ENCODE results near the gene SAFB2. TPM values are rescaled to one million over a fixed set of nuclear protein-coding genes. Genes with fewer than 3 reads are reported as not detected.

SAFB2 gene
- total RNA-seq, 6 donors from 2014 or later, result 41.8 to 273 (median 94.5) TPM

DNA sequence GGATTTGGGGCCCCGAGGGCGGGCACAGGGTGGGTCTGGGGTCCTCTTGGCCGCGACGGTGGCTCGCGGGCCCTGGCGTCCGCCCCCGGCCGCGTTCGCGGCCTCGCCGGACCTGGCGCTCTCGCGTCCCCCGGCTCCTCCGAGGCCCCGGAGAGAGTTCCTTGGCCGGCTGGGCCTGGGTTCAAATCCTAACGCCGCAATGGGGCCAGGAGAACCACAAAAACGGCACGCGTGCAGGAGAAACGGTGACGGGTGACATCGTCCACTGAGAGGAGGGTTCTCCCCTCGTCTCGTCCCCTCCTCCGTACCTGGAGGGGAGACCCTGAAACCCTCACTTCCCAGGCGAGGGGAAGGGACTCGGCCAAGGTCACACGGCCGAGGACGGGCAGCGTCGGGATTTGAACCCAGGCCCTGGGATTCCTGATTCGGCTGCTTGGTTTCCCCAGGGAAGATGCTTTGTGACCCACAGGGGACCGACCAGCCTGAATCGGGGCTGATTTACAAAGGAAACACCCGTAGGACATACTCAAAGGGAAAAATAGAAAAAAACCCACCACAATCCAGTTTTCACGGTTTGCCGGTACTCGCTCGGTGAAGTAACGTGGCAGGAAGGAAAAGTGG lies 931 bp upstream of the SAFB2 start:
- 0% methylated on average over 19 to 25 of the region's 50 CpGs for WGBS, 2 donors
- Histone ChIP-seq H3K4me1 (peaks cover 69 to 79% (median 71%) of the 10 kb centered on the region in 4 donors), H3K9me3 (no peaks in the 10 kb centered on the region), H3K36me3 (peaks cover 6 to 57% (median 28%) of the 10 kb centered on the region in 4 donors), H3K4me3 (peak overlapping the region; percentile 74 to 100 (median 86)), H3K27me3 (no peaks in the 10 kb centered on the region), H3K27ac (peak overlapping the region; percentile 89 to 98 (median 96))
- no peak for ATAC-seq (ENCODE audit: low FRiP score in 2 of 2)
- DNase-seq, result no peak
- no peak for TF ChIP-seq POLR2AphosphoS5 (IDR thresholded peaks at IDR 0.05)
- no peak for TF ChIP-seq EP300 (IDR thresholded peaks at IDR 0.05)
- no peak for TF ChIP-seq CTCF (IDR thresholded peaks at IDR 0.05)
- no peak for TF ChIP-seq POLR2A (IDR thresholded peaks at IDR 0.05)

DNA sequence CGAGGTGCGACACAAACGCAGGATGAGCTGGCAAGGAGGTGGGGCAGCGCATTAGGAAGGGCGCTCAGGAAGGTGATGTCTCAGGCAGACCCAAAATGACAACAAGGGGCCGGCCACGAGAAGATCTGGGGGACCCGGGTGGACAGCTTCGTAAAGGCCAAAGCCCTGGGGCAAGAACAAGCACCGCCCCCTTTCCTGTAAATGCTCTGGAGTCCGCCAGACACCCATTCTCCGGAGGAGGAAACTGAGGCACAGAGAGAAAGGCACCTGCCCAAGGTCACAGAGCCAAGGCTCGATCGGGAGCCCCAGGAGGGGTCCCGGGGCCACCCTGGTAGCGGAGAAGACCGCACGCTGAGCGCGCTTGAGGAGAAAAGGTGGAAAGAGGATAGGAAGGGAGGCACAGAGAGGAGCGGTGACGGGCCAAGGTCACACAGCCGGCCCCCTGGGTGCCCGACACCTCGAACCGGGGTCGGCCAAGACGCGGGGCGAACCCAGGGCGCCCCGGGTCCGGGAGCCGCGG lies 571 bp downstream of the SAFB2 start:
- TF ChIP-seq POLR2A (IDR thresholded peaks at IDR 0.05) (no peak), EP300 (IDR thresholded peaks at IDR 0.05) (no peak), CTCF (IDR thresholded peaks at IDR 0.05) (no peak)
- H3K27me3 ChIP-seq, result no peaks in the 10 kb centered on the region
- H3K9me3 ChIP-seq, result no peaks in the 10 kb centered on the region
- peak overlapping the region; percentile 74 to 100 (median 96) for H3K4me3 ChIP-seq
- H3K27ac ChIP-seq, result peak overlapping the region; percentile 89 to 98 (median 96)
- H3K36me3 ChIP-seq, result peaks cover 11 to 58% (median 31%) of the 10 kb centered on the region in 4 donors
- peaks cover 55 to 66% (median 59%) of the 10 kb centered on the region in 4 donors for H3K4me1 ChIP-seq
- DNase-seq, result no peak
- 0 to 1% methylated on average over 24 to 32 of the region's 35 CpGs for WGBS, 2 donors
- ATAC-seq (ENCODE audit: low FRiP score in 2 of 2), result no peak

GRCh38 chr19:5621311-5621944 lies 1.1 kb downstream of the SAFB2 start:
- Histone ChIP-seq H3K4me1 (peaks cover 50 to 60% (median 53%) of the 10 kb centered on the region in 4 donors), H3K9me3 (no peaks in the 10 kb centered on the region), H3K27ac (peak overlapping the region; percentile 89 to 98 (median 96)), H3K27me3 (no peaks in the 10 kb centered on the region), H3K36me3 (peaks cover 9 to 58% (median 27%) of the 10 kb centered on the region in 4 donors), H3K4me3 (peak overlapping the region; percentile 74 to 100 (median 96))
- TF ChIP-seq POLR2A (IDR thresholded peaks at IDR 0.05) (no peak), CTCF (IDR thresholded peaks at IDR 0.05) (no peak), EP300 (IDR thresholded peaks at IDR 0.05) (no peak), POLR2AphosphoS5 (IDR thresholded peaks at IDR 0.05) (no peak)
- DNase-seq (no peak), ATAC-seq (ENCODE audit: low FRiP score in 2 of 2) (no peak)
- WGBS, 2 donors, result 33 to 39% methylated on average over 13 to 14 of the region's 14 CpGs

DNA sequence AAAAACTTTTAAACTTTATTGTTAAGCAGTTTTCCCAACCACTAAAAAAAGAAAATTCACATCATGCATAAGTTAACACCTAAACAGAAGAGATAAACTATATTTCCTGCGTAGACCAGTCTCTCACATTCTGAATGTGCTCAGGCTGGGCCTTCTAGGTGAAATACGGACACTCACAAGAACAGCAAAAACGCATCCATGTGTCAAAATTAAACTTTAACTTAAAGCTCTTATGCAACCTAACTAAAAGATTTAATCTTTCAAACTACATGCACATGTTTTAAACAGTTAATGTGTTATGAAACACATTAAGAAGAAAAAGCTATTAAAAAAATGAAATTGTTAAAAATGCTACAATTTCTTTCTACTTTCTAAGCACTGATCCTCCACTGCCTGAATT lies 2.6 kb downstream of the SAFB2 start:
- Histone ChIP-seq H3K27ac (no peak overlapping the region), H3K4me3 (no peak overlapping the region), H3K27me3 (no peaks in the 10 kb centered on the region), H3K9me3 (no peaks in the 10 kb centered on the region), H3K4me1 (peaks cover 35 to 45% (median 39%) of the 10 kb centered on the region in 4 donors), H3K36me3 (peaks cover 19 to 58% (median 36%) of the 10 kb centered on the region in 4 donors)
- ATAC-seq (ENCODE audit: low FRiP score in 2 of 2) (no peak), DNase-seq (no peak)
- TF ChIP-seq CTCF (IDR thresholded peaks at IDR 0.05) (no peak), EP300 (IDR thresholded peaks at IDR 0.05) (no peak), POLR2A (IDR thresholded peaks at IDR 0.05) (no peak), POLR2AphosphoS5 (IDR thresholded peaks at IDR 0.05) (no peak)
- 73 to 75% methylated on average over 3 of the region's 3 CpGs for WGBS, 2 donors
